Measurements from ENCODE around the gene FHAD1. TPM values are rescaled to one million over a fixed set of nuclear protein-coding genes. Genes with fewer than 3 reads are reported as not detected.

FHAD1 gene
- total RNA-seq, 4 donors from 2014 or later, result 0.96 TPM; not detected in 3

DNA sequence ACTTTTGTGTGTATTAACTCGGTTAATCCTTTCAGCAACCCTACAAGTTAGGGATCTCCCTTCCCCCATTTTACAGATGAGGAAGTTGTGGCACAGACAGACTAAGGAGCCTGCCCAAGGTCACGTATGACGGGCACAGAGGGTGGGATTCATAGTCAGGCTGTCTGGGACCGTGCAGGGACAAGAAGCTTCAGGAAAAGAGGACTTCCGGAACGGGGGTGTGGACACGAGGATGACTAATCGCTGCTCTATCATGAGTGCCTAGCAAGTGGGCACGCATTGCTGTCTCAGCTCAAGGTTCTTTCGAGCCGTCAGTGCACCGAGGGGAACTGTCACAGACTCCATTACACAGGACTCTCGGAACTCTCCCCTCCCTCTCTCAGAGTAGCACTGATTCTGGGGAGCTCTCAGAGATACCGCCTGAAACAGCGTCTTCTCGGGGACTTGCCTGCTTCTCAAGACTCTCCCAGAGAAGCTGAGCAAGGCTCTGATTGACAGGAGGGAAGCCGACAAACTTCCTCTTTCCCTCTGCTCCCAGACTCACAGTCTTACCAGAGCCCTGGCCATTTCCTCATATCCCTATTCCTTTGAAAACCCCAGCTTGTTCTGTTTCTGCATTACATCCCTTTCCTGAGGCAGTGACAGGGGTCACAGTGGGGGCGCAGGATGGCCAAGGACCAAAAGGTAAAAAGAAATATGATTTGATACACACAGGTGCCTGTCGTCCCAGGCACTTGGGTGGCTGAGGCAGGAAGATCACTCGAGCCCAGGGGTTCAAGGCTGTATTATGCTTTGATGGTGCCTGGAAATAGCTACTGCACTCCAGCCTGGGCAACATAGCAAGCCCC, 14.4 kb downstream of the FHAD1 start:
- TF ChIP-seq, protein P1, sequence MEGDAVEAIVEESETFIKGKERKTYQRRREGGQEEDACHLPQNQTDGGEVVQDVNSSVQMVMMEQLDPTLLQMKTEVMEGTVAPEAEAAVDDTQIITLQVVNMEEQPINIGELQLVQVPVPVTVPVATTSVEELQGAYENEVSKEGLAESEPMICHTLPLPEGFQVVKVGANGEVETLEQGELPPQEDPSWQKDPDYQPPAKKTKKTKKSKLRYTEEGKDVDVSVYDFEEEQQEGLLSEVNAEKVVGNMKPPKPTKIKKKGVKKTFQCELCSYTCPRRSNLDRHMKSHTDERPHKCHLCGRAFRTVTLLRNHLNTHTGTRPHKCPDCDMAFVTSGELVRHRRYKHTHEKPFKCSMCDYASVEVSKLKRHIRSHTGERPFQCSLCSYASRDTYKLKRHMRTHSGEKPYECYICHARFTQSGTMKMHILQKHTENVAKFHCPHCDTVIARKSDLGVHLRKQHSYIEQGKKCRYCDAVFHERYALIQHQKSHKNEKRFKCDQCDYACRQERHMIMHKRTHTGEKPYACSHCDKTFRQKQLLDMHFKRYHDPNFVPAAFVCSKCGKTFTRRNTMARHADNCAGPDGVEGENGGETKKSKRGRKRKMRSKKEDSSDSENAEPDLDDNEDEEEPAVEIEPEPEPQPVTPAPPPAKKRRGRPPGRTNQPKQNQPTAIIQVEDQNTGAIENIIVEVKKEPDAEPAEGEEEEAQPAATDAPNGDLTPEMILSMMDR (IDR thresholded peaks at IDR 0.05), result no peak
- no peak for DNase-seq (ENCODE audit: low spot score)
- ATAC-seq (ENCODE audit: low FRiP score), result peak; percentile 29

DNA sequence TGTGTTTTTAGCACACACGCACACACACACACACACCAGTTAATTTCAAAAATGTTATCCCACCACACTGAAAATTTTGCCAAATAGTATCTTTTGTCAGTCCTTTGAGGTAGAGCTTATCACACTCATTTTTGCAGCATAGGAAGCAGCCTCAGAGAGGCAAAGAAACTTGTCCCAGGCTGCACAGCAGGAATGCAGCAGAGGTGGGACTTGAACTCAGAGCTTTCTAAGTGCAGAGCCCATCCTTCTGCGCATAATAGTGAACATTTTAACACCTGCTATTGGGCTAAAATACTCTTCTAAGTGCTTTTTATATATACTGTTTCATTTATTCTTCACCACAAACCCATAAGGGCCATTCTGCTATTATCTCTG, 15.0 kb downstream of the FHAD1 start:
- DNase-seq (ENCODE audit: low spot score) (no peak), ATAC-seq (ENCODE audit: low FRiP score) (no peak)
- TF ChIP-seq, protein P1 (IDR thresholded peaks at IDR 0.05), result no peak

DNA sequence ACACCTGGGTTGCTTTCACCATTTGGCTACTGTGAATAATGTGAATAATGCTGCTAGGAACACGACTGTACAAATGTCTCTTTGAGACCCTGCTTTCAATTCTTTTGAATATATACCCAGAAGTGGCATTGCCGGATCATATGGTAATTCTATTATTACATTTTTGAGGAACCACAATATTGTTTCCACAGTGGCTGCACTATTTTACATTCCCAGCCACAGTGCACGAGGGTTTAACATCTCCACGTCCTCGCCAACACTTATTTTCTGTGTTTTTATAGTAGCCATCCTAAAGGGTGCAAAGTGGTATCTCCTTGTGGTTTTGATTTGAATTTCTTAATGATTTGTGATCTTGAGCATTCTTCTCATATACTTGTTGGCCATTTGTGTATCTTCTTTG, 15.7 kb downstream of the FHAD1 start:
- no peak for ATAC-seq (ENCODE audit: low FRiP score)
- DNase-seq (ENCODE audit: low spot score), result no peak
- TF ChIP-seq, protein P1 (IDR thresholded peaks at IDR 0.05), result no peak

DNA sequence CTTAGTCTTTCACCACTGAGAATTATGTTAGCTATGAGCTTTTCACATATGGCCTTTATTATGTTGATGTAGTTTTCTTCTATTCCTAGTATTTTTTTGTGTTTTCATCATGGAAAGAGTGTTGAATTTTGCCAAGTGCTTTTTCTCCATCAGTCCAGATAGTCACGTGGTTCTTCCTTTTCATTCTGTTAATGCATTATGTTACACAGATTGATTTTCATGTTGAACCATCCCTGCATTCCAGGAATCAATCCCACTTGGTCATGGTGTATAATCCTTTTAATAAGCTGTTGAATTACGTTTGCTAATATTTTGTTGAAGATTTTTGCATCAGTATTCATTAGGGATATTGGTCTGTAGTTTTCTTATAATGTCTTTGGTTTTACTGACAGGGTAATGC, 17.7 kb downstream of the FHAD1 start:
- TF ChIP-seq, protein P1 (IDR thresholded peaks at IDR 0.05), result no peak
- DNase-seq (ENCODE audit: low spot score) (no peak), ATAC-seq (ENCODE audit: low FRiP score) (no peak)

GRCh38 chr1:15271196-15271595, 24.2 kb downstream of the FHAD1 start:
- DNase-seq (ENCODE audit: low spot score) (no peak), ATAC-seq (ENCODE audit: low FRiP score) (no peak)
- TF ChIP-seq, protein P1 (IDR thresholded peaks at IDR 0.05), result no peak

GRCh38 chr1:15272009-15272781, 25.2 kb downstream of the FHAD1 start:
- ATAC-seq (ENCODE audit: low FRiP score), result peak; percentile 76
- TF ChIP-seq, protein P1 (IDR thresholded peaks at IDR 0.05), result peak in 1 of 3 donors; percentile 36

More at GRCh38 chr1:15272009-15272781, 25.2 kb downstream of the FHAD1 start:
- DNase-seq (ENCODE audit: low spot score), result no peak
